ENCODE results near the gene KDM5B. TPM values are rescaled to one million over a fixed set of nuclear protein-coding genes. Genes with fewer than 3 reads are reported as not detected.
"Not testable (repeated sequence)": the region's sequence is repeated elsewhere in the genome, so short reads cannot be mapped to it uniquely, and the experiment has no call there.

Gene KDM5B
- polyA plus RNA-seq, 1 donor from 2014 or later = 88.4 TPM

- no peaks in the 10 kb centered on the region for H3K9me2 ChIP-seq (ENCODE audit: insufficient read depth, low read length)
- TF ChIP-seq CTCF (IDR thresholded peaks at IDR 0.05; ENCODE audit: poor library complexity, severe bottlenecking) (no peak), SMC3 (conservative IDR thresholded peaks at IDR 0.05; ENCODE audit: poor library complexity) (no peak), MXI1 (conservative IDR thresholded peaks at IDR 0.05; ENCODE audit: poor library complexity, severe bottlenecking) (no peak), TAF1 (IDR thresholded peaks at IDR 0.05; ENCODE audit: low read depth) (no peak), RAD21 (conservative IDR thresholded peaks at IDR 0.05) (no peak), EP300 (conservative IDR thresholded peaks at IDR 0.05; ENCODE audit: poor library complexity, severe bottlenecking) (no peak), REST (IDR thresholded peaks at IDR 0.05; ENCODE audit: borderline replicate concordance) (no peak), POLR2AphosphoS5 (IDR thresholded peaks at IDR 0.05) (no peak), EZH2 (IDR thresholded peaks at IDR 0.05; ENCODE audit: borderline replicate concordance, insufficient read depth, low read length, poor library complexity, severe bottlenecking) (no peak)
- H4K20me1 ChIP-seq (ENCODE audit: insufficient read depth) = peaks cover 3% of the 10 kb centered on the region
- no peaks in the 10 kb centered on the region for H3K79me2 ChIP-seq (replicated peaks; ENCODE audit: insufficient read depth, low read length)
- H3K27ac ChIP-seq (ENCODE audit: low read length) = no peak overlapping the region
- no peak overlapping the region for H3K4me2 ChIP-seq (ENCODE audit: low read length)
- H2AFZ ChIP-seq (ENCODE audit: low read depth, low read length) = no peak overlapping the region
- H3K9me3 ChIP-seq (ENCODE audit: low read length) = no peaks in the 10 kb centered on the region
- H3K9ac ChIP-seq (ENCODE audit: low read length) = no peak overlapping the region
- no peaks in the 10 kb centered on the region for H3K27me3 ChIP-seq (ENCODE audit: insufficient read depth, low read depth, low read length)
- H3K4me3 ChIP-seq (ENCODE audit: low read length) = no peak overlapping the region
- peaks cover 16% of the 10 kb centered on the region for H3K36me3 ChIP-seq (ENCODE audit: insufficient read depth, low read length)
- peaks cover 4% of the 10 kb centered on the region for H3F3A ChIP-seq (ENCODE audit: insufficient read depth, low read length, poor library complexity, severe bottlenecking)
Measured at GRCh38 chr1:202750024-202750423, 58.2 kb downstream of the KDM5B start.

GRCh38 chr1:202745323-202745888, 62.8 kb downstream of the KDM5B start:
- H3K4me3 ChIP-seq (ENCODE audit: low read length) = no peak overlapping the region
- no peak overlapping the region for H2AFZ ChIP-seq (ENCODE audit: low read depth, low read length)
- H3K27ac ChIP-seq (ENCODE audit: low read length) = no peak overlapping the region
- no peaks in the 10 kb centered on the region for H3K9me3 ChIP-seq (ENCODE audit: low read length)
- no peak overlapping the region for H3K9ac ChIP-seq (ENCODE audit: low read length)
- H4K20me1 ChIP-seq (ENCODE audit: insufficient read depth) = peaks cover 3% of the 10 kb centered on the region
- H3K27me3 ChIP-seq (ENCODE audit: insufficient read depth, low read depth, low read length) = no peaks in the 10 kb centered on the region
- peaks cover 4% of the 10 kb centered on the region for H3F3A ChIP-seq (ENCODE audit: insufficient read depth, low read length, poor library complexity, severe bottlenecking)
- TF ChIP-seq REST (IDR thresholded peaks at IDR 0.05; ENCODE audit: borderline replicate concordance) = no peak
- TF ChIP-seq TAF1 (IDR thresholded peaks at IDR 0.05; ENCODE audit: low read depth) = no peak
- TF ChIP-seq RAD21 (conservative IDR thresholded peaks at IDR 0.05) = no peak
- no peak for TF ChIP-seq SMC3 (conservative IDR thresholded peaks at IDR 0.05; ENCODE audit: poor library complexity)
- no peak for TF ChIP-seq CTCF (IDR thresholded peaks at IDR 0.05; ENCODE audit: poor library complexity, severe bottlenecking)
- no peak for TF ChIP-seq POLR2AphosphoS5 (IDR thresholded peaks at IDR 0.05)
- TF ChIP-seq EP300 (conservative IDR thresholded peaks at IDR 0.05; ENCODE audit: poor library complexity, severe bottlenecking) = no peak
- TF ChIP-seq MXI1 (conservative IDR thresholded peaks at IDR 0.05; ENCODE audit: poor library complexity, severe bottlenecking) = no peak
- no peak for TF ChIP-seq EZH2 (IDR thresholded peaks at IDR 0.05; ENCODE audit: borderline replicate concordance, insufficient read depth, low read length, poor library complexity, severe bottlenecking)
- H3K9me2 ChIP-seq (ENCODE audit: insufficient read depth, low read length) = no peaks in the 10 kb centered on the region
- H3K79me2 ChIP-seq (replicated peaks; ENCODE audit: insufficient read depth, low read length) = peaks cover 6% of the 10 kb centered on the region
- peaks cover 28% of the 10 kb centered on the region for H3K36me3 ChIP-seq (ENCODE audit: insufficient read depth, low read length)
- H3K4me2 ChIP-seq (ENCODE audit: low read length) = no peak overlapping the region

- H3K79me2 ChIP-seq (replicated peaks; ENCODE audit: insufficient read depth, low read length); H3K27me3 ChIP-seq (ENCODE audit: insufficient read depth, low read depth, low read length); H2AFZ ChIP-seq (ENCODE audit: low read depth, low read length); H3K9ac ChIP-seq (ENCODE audit: low read length); H3K9me3 ChIP-seq (ENCODE audit: low read length); H3K4me3 ChIP-seq (ENCODE audit: low read length); H3K4me2 ChIP-seq (ENCODE audit: low read length); H3K9me2 ChIP-seq (ENCODE audit: insufficient read depth, low read length); H4K20me1 ChIP-seq (ENCODE audit: insufficient read depth); H3F3A ChIP-seq (ENCODE audit: insufficient read depth, low read length, poor library complexity, severe bottlenecking); H3K27ac ChIP-seq (ENCODE audit: low read length): not testable (repeated sequence)
- peaks cover 28% of the 10 kb centered on the region for H3K36me3 ChIP-seq (ENCODE audit: insufficient read depth, low read length)
Measured at GRCh38 chr1:202744770-202745169, 63.5 kb downstream of the KDM5B start.

All from neural cell (in vitro differentiated cells).